Activated CD4-positive, CD25-positive, alpha-beta regulatory T cell treated with anti-CD3 and anti-CD28 coated beads, Interleukin-2, amount 50 U/mL, for 24 hours (primary cell): Measurements from ENCODE around the gene SLC12A7.

Source experiments
- ATAC-seq, 2 donors: fragments of 150-1000 bp; cut with Tn5 transposase; one replicate each; pipeline ENCODE4 v1.10.0; 2021; ENCODE audit warnings: mild to moderate bottlenecking in 1 of 2, moderate library complexity in 1 of 2

Gene SLC12A7

GRCh38 chr5:1060535-1060981, 51.3 kb downstream of the SLC12A7 start:
- no peak for ATAC-seq

- ATAC-seq: no peak
Measured at GRCh38 chr5:1059884-1060263, 52.0 kb downstream of the SLC12A7 start.

- ATAC-seq: no peak
Measured at GRCh38 chr5:1058988-1059883, 52.6 kb downstream of the SLC12A7 start.

GRCh38 chr5:1058083-1058945, 53.5 kb downstream of the SLC12A7 start:
- no peak for ATAC-seq

- no peak for ATAC-seq
Measured at GRCh38 chr5:1057485-1058082, 54.3 kb downstream of the SLC12A7 start.

- no peak for ATAC-seq
Measured at GRCh38 chr5:1056611-1057484, 55.0 kb downstream of the SLC12A7 start.

- no peak for ATAC-seq
Measured at GRCh38 chr5:1055896-1056610, 55.8 kb downstream of the SLC12A7 start.

GRCh38 chr5:1054799-1055775, 56.8 kb downstream of the SLC12A7 start:
- no peak for ATAC-seq

GRCh38 chr5:1054018-1054798, 57.7 kb downstream of the SLC12A7 start:
- ATAC-seq: no peak

- ATAC-seq: no peak
Measured at GRCh38 chr5:1053391-1054017, 58.4 kb downstream of the SLC12A7 start.

GRCh38 chr5:1052641-1053390, 59.0 kb downstream of the SLC12A7 start:
- no peak for ATAC-seq

- no peak for ATAC-seq
Measured at GRCh38 chr5:1052076-1052475, 59.8 kb downstream of the SLC12A7 start.

- ATAC-seq: no peak
Measured at GRCh38 chr5:1051366-1051720, 60.5 kb downstream of the SLC12A7 start.

- ATAC-seq: no peak
Measured at GRCh38 chr5:1050423-1051365, 61.2 kb downstream of the SLC12A7 start.

- no peak for ATAC-seq
Measured at GRCh38 chr5:1048861-1049838, 62.7 kb downstream of the SLC12A7 start.
